CD14-positive monocyte (primary cell): ENCODE measurements around the gene FAM83F. TPM values are rescaled to one million over a fixed set of nuclear protein-coding genes. Genes with fewer than 3 reads are reported as not detected.
A peak's percentile ranks its signal among the peaks of the same experiment; 100 is the strongest.

Experiments
- DNase-seq, 3 donors: peaks; one replicate each; pipeline ENCODE4 v3.0.0-alpha.2; 2011 to 2022
- H2AFZ ChIP-seq: 2 replicates; pipeline ENCODE4 v1.6.0; 2012; ENCODE audit warnings: mild to moderate bottlenecking, low read depth, low read length, inconsistent platforms; ENCODE audit not compliant: insufficient read depth, poor library complexity, severe bottlenecking
- H3K27ac ChIP-seq, 2 donors: 1 replicate in 1 of 2; 2 replicates in 1 of 2; pipeline ENCODE4 v1.5.1; 2012 to 2013; ENCODE audit warnings: low read length in 2 of 2, control low read depth in 1 of 2, inconsistent platforms in 1 of 2, low read depth in 1 of 2, mild to moderate bottlenecking in 1 of 2
- H3K27me3 ChIP-seq, 2 donors: one replicate each; pipeline versions ENCODE4 v1.6.0 to v1.6.1; 2011 to 2013; ENCODE audit warnings: low read length in 2 of 2; ENCODE audit not compliant: control insufficient read depth in 2 of 2, insufficient read depth in 2 of 2
- H3K36me3 ChIP-seq, 2 donors: replicated peaks in 1 of 2; 1 replicate in 1 of 2; 2 replicates in 1 of 2; pipeline versions ENCODE4 v1.5.1 to v1.6.1; 2012 to 2013; ENCODE audit warnings: low read length in 2 of 2, control low read depth in 1 of 2, inconsistent platforms in 1 of 2, mild to moderate bottlenecking in 1 of 2; ENCODE audit not compliant: insufficient read depth in 2 of 2, control insufficient read depth in 1 of 2
- H3K4me1 ChIP-seq, 2 donors: 1 replicate in 1 of 2; 2 replicates in 1 of 2; pipeline versions ENCODE4 v1.5.1 to v1.6.1; 2012 to 2013; ENCODE audit warnings: low read length in 2 of 2, control low read depth in 1 of 2, inconsistent platforms in 1 of 2, mild to moderate bottlenecking in 1 of 2, moderate library complexity in 1 of 2; ENCODE audit not compliant: insufficient read depth in 2 of 2, control insufficient read depth in 1 of 2
- H3K4me2 ChIP-seq: replicated peaks from 2 replicates; pipeline ENCODE3; 2012; ENCODE audit warnings: low read length, moderate library complexity, mild to moderate bottlenecking; ENCODE audit not compliant: poor library complexity, severe bottlenecking; ENCODE audit errors: extremely low read depth
- H3K4me3 ChIP-seq, 3 experiments: fragments of 200-600 bp in 1 of 3; sonication (generic) in 1 of 3; replicated peaks in 1 of 3; 1 replicate in 2 of 3; 2 replicates in 1 of 3; pipeline ENCODE4 v1.5.1; 2011 to 2013; ENCODE audit warnings: low read length in 3 of 3, mild to moderate bottlenecking in 3 of 3, control low read depth in 2 of 3, low read depth in 2 of 3, inconsistent platforms in 1 of 3, moderate library complexity in 1 of 3
- H3K79me2 ChIP-seq: 2 replicates; pipeline ENCODE4 v1.6.0; 2012; ENCODE audit warnings: mild to moderate bottlenecking, control low read depth, inconsistent platforms, low read length, moderate library complexity; ENCODE audit not compliant: insufficient read depth
- H3K9ac ChIP-seq: 2 replicates; pipeline ENCODE4 v1.6.0; 2017; ENCODE audit warnings: low read length, mild to moderate bottlenecking; ENCODE audit not compliant: insufficient read depth, poor library complexity, severe bottlenecking
- H3K9me3 ChIP-seq, 2 donors: replicated peaks in 1 of 2; 1 replicate in 1 of 2; 2 replicates in 1 of 2; pipeline versions ENCODE4 v1.5.1 to v1.6.1; 2012 to 2013; ENCODE audit warnings: low read length in 2 of 2, control low read depth in 1 of 2; ENCODE audit not compliant: control insufficient read depth in 1 of 2, insufficient read depth in 1 of 2
- H4K20me1 ChIP-seq: 2 replicates; pipeline ENCODE4 v1.6.0; 2012; ENCODE audit warnings: mild to moderate bottlenecking, low read length, control low read depth, moderate library complexity; ENCODE audit not compliant: insufficient read depth
- H3K27ac Mint-ChIP-seq, 7 donors: one replicate each; pipeline ENCODE4 v1.8.0; 2020; ENCODE audit warnings: mild to moderate bottlenecking in 7 of 7, mixed read lengths in 7 of 7, moderate library complexity in 6 of 7, inconsistent platforms in 2 of 7
- H3K27me3 Mint-ChIP-seq, 3 donors: one replicate each; pipeline ENCODE4 v1.8.0; 2021 to 2022; ENCODE audit warnings: low read depth in 3 of 3, mild to moderate bottlenecking in 3 of 3, mixed read lengths in 3 of 3, moderate library complexity in 3 of 3, inconsistent platforms in 1 of 3
- H3K36me3 Mint-ChIP-seq, 2 donors: one replicate each; pipeline ENCODE4 v1.8.0; 2020; ENCODE audit warnings: mixed read lengths in 2 of 2, inconsistent platforms in 1 of 2, mild to moderate bottlenecking in 1 of 2
- H3K4me1 Mint-ChIP-seq: one replicate; pipeline ENCODE4 v1.8.0; 2020; ENCODE audit warnings: mild to moderate bottlenecking, mixed read lengths
- H3K4me3 Mint-ChIP-seq, 2 donors: one replicate each; pipeline ENCODE4 v1.8.0; 2020; ENCODE audit warnings: mild to moderate bottlenecking in 2 of 2, mixed read lengths in 2 of 2, moderate library complexity in 1 of 2
- H3K9me3 Mint-ChIP-seq, 7 donors: one replicate each; pipeline ENCODE4 v1.8.0; 2020 to 2022; ENCODE audit warnings: mixed read lengths in 7 of 7, mild to moderate bottlenecking in 6 of 7, moderate library complexity in 6 of 7, inconsistent platforms in 2 of 7
- WGBS: methylation state at CpG from one replicate; pipeline ENCODE4 v1.1.5; 2013; ENCODE audit warnings: missing lambda C conversion rate; ENCODE audit not compliant: insufficient coverage; 5-methylcytosine and 5-hydroxymethylcytosine counted together
- intact Hi-C, 2 donors: fragments of 100-400 bp; cut with micrococcal nuclease; formaldehyde crosslinking; loops; one replicate each; pipeline versions ENCODE4 v1.15.0 to v1.15.1; 2023
- polyA plus RNA-seq, 3 donors: library from polyadenylated mRNA; depleted of rRNA in 1 of 3; unstranded in 2 of 3; stranded (reverse) in 1 of 3; fragments of 300-500 nt in 2 of 3; fragments of >200 nt in 1 of 3; fragmentation: Illumina TruSeq in 2 of 3; gene quantifications; 1 replicate in 2 of 3; 2 replicates in 1 of 3; pipeline ENCODE4 v1.2.3, GENCODE V29; 2012 to 2021
- TF ChIP-seq, protein P1 (sequence below): fragments of 200-600 bp; IDR thresholded peaks from one replicate; pipeline ENCODE4 v1.8.0; 2022; ENCODE audit warnings: antibody characterized with exemption, mild to moderate bottlenecking

The FAM83F gene
- polyA plus RNA-seq, 3 donors, result 0.01 TPM; not detected in 2

DNA sequence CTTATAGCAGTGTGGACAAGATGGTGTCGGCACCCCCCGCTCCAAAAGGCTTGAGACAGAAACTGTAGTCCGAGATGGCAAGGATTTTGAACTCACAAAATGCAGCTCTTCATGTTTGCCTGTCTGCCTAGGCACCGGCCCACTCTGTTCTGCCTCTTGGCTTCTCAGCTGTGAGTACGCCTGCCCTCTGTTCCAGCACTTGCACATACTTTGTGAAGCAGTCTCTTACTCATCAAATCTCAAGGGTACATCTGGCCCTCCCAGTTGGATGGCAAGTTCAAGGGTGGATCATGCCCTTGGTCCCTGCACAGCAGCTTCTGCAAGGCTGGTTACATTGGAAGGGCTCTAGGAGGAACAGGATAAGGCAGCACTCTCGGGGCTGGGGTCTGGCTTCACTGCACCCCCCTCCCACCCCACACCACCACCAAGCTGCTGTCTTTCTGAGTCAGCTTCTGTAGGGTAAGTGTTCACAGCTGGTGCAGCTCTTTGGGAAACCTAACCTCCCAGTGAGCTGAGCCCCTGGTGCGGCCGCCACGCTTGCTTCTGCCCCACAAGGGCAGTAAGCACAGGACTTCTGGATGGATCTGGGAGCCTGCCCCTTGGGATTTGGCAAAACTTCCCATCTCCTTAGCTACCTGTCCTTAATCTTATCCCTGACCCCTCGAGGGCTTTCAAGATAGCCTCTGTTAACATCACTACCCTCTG is 37.2 kb downstream of the FAM83F start:
- Histone ChIP-seq H3K4me3 (no peak overlapping the region), H3K36me3 (no peaks in the 10 kb centered on the region), H3K4me1 (no peaks in the 10 kb centered on the region), H3K4me2 (no peak overlapping the region), H3K27ac (no peak overlapping the region), H4K20me1 (no peaks in the 10 kb centered on the region), H2AFZ (no peak overlapping the region), H3K79me2 (no peaks in the 10 kb centered on the region), H3K27me3 (no peaks in the 10 kb centered on the region), H3K9ac (no peak overlapping the region), H3K9me3 (no peaks in the 10 kb centered on the region)
- peaks cover 3% of the 10 kb centered on the region for H3K4me1 Mint-ChIP-seq
- no peaks in the 10 kb centered on the region for H3K36me3 Mint-ChIP-seq
- no peak overlapping the region for H3K27ac Mint-ChIP-seq
- over 99% methylated on average over 8 of the region's 10 CpGs for WGBS
- no peak overlapping the region for H3K4me3 Mint-ChIP-seq
- H3K27me3 Mint-ChIP-seq, result peaks cover 1 to 6% (median 2%) of the 10 kb centered on the region in 3 donors
- DNase-seq, result no peak
- no peaks in the 10 kb centered on the region for H3K9me3 Mint-ChIP-seq
- TF ChIP-seq, protein P1, sequence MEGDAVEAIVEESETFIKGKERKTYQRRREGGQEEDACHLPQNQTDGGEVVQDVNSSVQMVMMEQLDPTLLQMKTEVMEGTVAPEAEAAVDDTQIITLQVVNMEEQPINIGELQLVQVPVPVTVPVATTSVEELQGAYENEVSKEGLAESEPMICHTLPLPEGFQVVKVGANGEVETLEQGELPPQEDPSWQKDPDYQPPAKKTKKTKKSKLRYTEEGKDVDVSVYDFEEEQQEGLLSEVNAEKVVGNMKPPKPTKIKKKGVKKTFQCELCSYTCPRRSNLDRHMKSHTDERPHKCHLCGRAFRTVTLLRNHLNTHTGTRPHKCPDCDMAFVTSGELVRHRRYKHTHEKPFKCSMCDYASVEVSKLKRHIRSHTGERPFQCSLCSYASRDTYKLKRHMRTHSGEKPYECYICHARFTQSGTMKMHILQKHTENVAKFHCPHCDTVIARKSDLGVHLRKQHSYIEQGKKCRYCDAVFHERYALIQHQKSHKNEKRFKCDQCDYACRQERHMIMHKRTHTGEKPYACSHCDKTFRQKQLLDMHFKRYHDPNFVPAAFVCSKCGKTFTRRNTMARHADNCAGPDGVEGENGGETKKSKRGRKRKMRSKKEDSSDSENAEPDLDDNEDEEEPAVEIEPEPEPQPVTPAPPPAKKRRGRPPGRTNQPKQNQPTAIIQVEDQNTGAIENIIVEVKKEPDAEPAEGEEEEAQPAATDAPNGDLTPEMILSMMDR, result no peak
- intact Hi-C loops, result loop anchor here in 1 of 2 donors (5.0 kb wide), 1 partner anchor 495 kb away; no protein-coding TSS in a partner anchor

DNA sequence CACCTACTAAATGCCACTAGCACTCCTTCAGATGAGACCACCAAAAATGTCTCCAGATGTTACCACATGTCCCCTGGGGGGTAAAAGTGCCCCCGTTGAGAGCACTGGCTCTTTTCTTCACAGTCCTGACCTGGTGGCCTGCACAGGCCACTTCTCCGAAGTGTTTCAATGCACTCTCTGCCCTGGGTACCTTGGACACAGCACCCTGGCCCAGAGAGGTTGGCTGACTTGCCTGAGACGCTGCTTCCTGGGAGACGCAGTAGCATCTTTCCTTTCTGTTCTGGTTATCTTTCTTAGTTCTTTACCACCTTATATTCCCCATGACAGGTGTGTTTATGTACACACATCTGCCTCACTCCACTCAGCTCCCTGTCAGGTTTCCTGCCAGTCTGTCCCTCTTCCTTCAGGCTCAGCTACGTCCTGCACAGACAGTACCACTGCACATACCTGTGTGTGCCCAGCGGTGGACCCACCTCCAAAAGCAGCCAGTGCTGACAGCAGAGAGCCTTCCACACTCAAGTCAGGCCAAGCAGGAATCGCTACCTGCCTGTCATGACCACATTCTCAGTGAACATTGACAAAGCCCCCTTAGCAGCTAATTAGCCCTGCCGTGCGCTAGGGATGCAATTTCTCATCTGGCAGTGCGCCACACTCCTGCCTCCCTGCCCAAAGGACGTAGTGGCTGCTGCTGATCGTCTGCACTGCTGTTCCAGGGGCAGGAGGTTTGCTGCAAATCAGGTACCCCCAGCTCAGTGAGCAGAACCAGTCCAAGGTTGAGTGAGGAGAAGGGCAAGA is 39.0 kb downstream of the FAM83F start:
- no peaks in the 10 kb centered on the region for H3K79me2 ChIP-seq
- no peaks in the 10 kb centered on the region for H3K27me3 ChIP-seq
- no peaks in the 10 kb centered on the region for H3K9me3 ChIP-seq
- Mint-ChIP-seq H3K9me3 (no peaks in the 10 kb centered on the region), H3K36me3 (no peaks in the 10 kb centered on the region), H3K4me3 (no peak overlapping the region), H3K4me1 (peaks cover 3% of the 10 kb centered on the region), H3K27ac (peak overlapping the region in 1 of 7 donors; percentile 42), H3K27me3 (peaks cover 0 to 8% (median 2%) of the 10 kb centered on the region in 3 donors)
- TF ChIP-seq, protein P1, result no peak
- 86% methylated on average over 12 of the region's 12 CpGs for WGBS
- no peak overlapping the region for H2AFZ ChIP-seq
- H3K4me2 ChIP-seq, result no peak overlapping the region
- no peak overlapping the region for H3K9ac ChIP-seq
- intact Hi-C loops, result loop anchor here in 1 of 2 donors (5.0 kb wide), 1 partner anchor 496 kb away; no protein-coding TSS in a partner anchor
- H3K27ac ChIP-seq, result no peak overlapping the region
- no peak for DNase-seq
- no peaks in the 10 kb centered on the region for H4K20me1 ChIP-seq
- no peak overlapping the region for H3K4me3 ChIP-seq
- no peaks in the 10 kb centered on the region for H3K4me1 ChIP-seq
- no peaks in the 10 kb centered on the region for H3K36me3 ChIP-seq
